Measurements from ENCODE around the gene ZBTB39. TPM values are rescaled to one million over a fixed set of nuclear protein-coding genes. Genes with fewer than 3 reads are reported as not detected.
"Not testable (repeated sequence)": the region's sequence is repeated elsewhere in the genome, so short reads cannot be mapped to it uniquely, and the experiment has no call there.

Gene ZBTB39
- total RNA-seq, 1 experiment from 2014 or later: 11.6 TPM

- no peak for DNase-seq
- no peaks in the 10 kb centered on the region for H3K36me3 ChIP-seq (replicated peaks; ENCODE audit: control insufficient read depth, insufficient read depth, low read length)
- no peak overlapping the region for H3K4me3 ChIP-seq (ENCODE audit: insufficient read depth, low read depth, low read length)
- H3K27me3 ChIP-seq (ENCODE audit: control insufficient read depth, insufficient read depth, low read length): no peaks in the 10 kb centered on the region
Measured at GRCh38 chr12:57018906-57019305, 12.6 kb upstream of the ZBTB39 start.

GRCh38 chr12:57018353-57018752 is 12.0 kb upstream of the ZBTB39 start:
- not testable (repeated sequence) for H3K36me3 ChIP-seq (replicated peaks; ENCODE audit: control insufficient read depth, insufficient read depth, low read length); H3K27me3 ChIP-seq (ENCODE audit: control insufficient read depth, insufficient read depth, low read length); DNase-seq; H3K4me3 ChIP-seq (ENCODE audit: insufficient read depth, low read depth, low read length)

- no peak within 1 kb of the TSS for H3K4me3 ChIP-seq (ENCODE audit: insufficient read depth, low read depth, low read length)
Measured at GRCh38 chr12:57016348-57016747, 10.0 kb upstream of the ZBTB39 start, which contains the start of gene TAC3. Gene TAC3, minus strand, starts transcription at chr12:57016529. Its CDS starts 732 bp downstream, at chr12:57015797.

GRCh38 chr12:57012600-57013465 is 6.5 kb upstream of the ZBTB39 start:
- Histone ChIP-seq H3K4me3 (ENCODE audit: insufficient read depth, low read depth, low read length) (no peak overlapping the region), H3K27me3 (ENCODE audit: control insufficient read depth, insufficient read depth, low read length) (no peaks in the 10 kb centered on the region), H3K36me3 (replicated peaks; ENCODE audit: control insufficient read depth, insufficient read depth, low read length) (no peaks in the 10 kb centered on the region)
- DNase-seq: no peak

More at GRCh38 chr12:57016348-57016747, 10.0 kb upstream of the ZBTB39 start, which contains the start of gene TAC3:
- Histone ChIP-seq H3K36me3 (replicated peaks; ENCODE audit: control insufficient read depth, insufficient read depth, low read length) (no peaks in the 10 kb centered on the region), H3K27me3 (ENCODE audit: control insufficient read depth, insufficient read depth, low read length) (no peaks in the 10 kb centered on the region)
- DNase-seq: peak; percentile 77

GRCh38 chr12:57011438-57012424 is 5.4 kb upstream of the ZBTB39 start:
- Histone ChIP-seq H3K4me3 (ENCODE audit: insufficient read depth, low read depth, low read length) (no peak overlapping the region), H3K27me3 (ENCODE audit: control insufficient read depth, insufficient read depth, low read length) (no peaks in the 10 kb centered on the region), H3K36me3 (replicated peaks; ENCODE audit: control insufficient read depth, insufficient read depth, low read length) (no peaks in the 10 kb centered on the region)
- DNase-seq: no peak

GRCh38 chr12:57010627-57011247 is 4.4 kb upstream of the ZBTB39 start:
- H3K4me3 ChIP-seq (ENCODE audit: insufficient read depth, low read depth, low read length): no peak overlapping the region
- no peak for DNase-seq
- H3K27me3 ChIP-seq (ENCODE audit: control insufficient read depth, insufficient read depth, low read length): no peaks in the 10 kb centered on the region
- no peaks in the 10 kb centered on the region for H3K36me3 ChIP-seq (replicated peaks; ENCODE audit: control insufficient read depth, insufficient read depth, low read length)

GRCh38 chr12:57009949-57010626 is 3.7 kb upstream of the ZBTB39 start:
- Histone ChIP-seq H3K4me3 (ENCODE audit: insufficient read depth, low read depth, low read length) (no peak overlapping the region), H3K27me3 (ENCODE audit: control insufficient read depth, insufficient read depth, low read length) (no peaks in the 10 kb centered on the region), H3K36me3 (replicated peaks; ENCODE audit: control insufficient read depth, insufficient read depth, low read length) (no peaks in the 10 kb centered on the region)
- DNase-seq: no peak

- H3K4me3 ChIP-seq (ENCODE audit: insufficient read depth, low read depth, low read length): no peak overlapping the region
- H3K36me3 ChIP-seq (replicated peaks; ENCODE audit: control insufficient read depth, insufficient read depth, low read length): peaks cover 13% of the 10 kb centered on the region
- H3K27me3 ChIP-seq (ENCODE audit: control insufficient read depth, insufficient read depth, low read length): no peaks in the 10 kb centered on the region
- peak; percentile 62 for DNase-seq
Measured at GRCh38 chr12:57008178-57008577, 1.8 kb upstream of the ZBTB39 start.

GRCh38 chr12:57006809-57007475 is 596 bp upstream of the ZBTB39 start:
- Histone ChIP-seq H3K36me3 (replicated peaks; ENCODE audit: control insufficient read depth, insufficient read depth, low read length) (peaks cover 24% of the 10 kb centered on the region), H3K4me3 (ENCODE audit: insufficient read depth, low read depth, low read length) (peak overlapping the region; percentile 7; the same call in 1 of the 2 replicates), H3K27me3 (ENCODE audit: control insufficient read depth, insufficient read depth, low read length) (no peaks in the 10 kb centered on the region)
- no peak for DNase-seq

- Histone ChIP-seq H3K36me3 (replicated peaks; ENCODE audit: control insufficient read depth, insufficient read depth, low read length) (peaks cover 30% of the 10 kb centered on the region), H3K4me3 (ENCODE audit: insufficient read depth, low read depth, low read length) (no peak overlapping the region), H3K27me3 (ENCODE audit: control insufficient read depth, insufficient read depth, low read length) (no peaks in the 10 kb centered on the region)
- DNase-seq: no peak
Measured at GRCh38 chr12:57004651-57005050, 1.7 kb downstream of the ZBTB39 start.

GRCh38 chr12:57003395-57003794 is 3.0 kb downstream of the ZBTB39 start:
- no peak for DNase-seq
- H3K4me3 ChIP-seq (ENCODE audit: insufficient read depth, low read depth, low read length): no peak overlapping the region
- no peaks in the 10 kb centered on the region for H3K27me3 ChIP-seq (ENCODE audit: control insufficient read depth, insufficient read depth, low read length)
- H3K36me3 ChIP-seq (replicated peaks; ENCODE audit: control insufficient read depth, insufficient read depth, low read length): peaks cover 30% of the 10 kb centered on the region

GRCh38 chr12:57001448-57001906 is 4.9 kb downstream of the ZBTB39 start:
- peak; percentile 91 for DNase-seq
- Histone ChIP-seq H3K36me3 (replicated peaks; ENCODE audit: control insufficient read depth, insufficient read depth, low read length) (peaks cover 32% of the 10 kb centered on the region), H3K4me3 (ENCODE audit: insufficient read depth, low read depth, low read length) (no peak overlapping the region), H3K27me3 (ENCODE audit: control insufficient read depth, insufficient read depth, low read length) (no peaks in the 10 kb centered on the region)

- H3K4me3 ChIP-seq (ENCODE audit: insufficient read depth, low read depth, low read length): no peak overlapping the region
Measured at GRCh38 chr12:57000393-57000792, 6.0 kb downstream of the ZBTB39 start.

More at GRCh38 chr12:57000393-57000792, 6.0 kb downstream of the ZBTB39 start:
- Histone ChIP-seq H3K36me3 (replicated peaks; ENCODE audit: control insufficient read depth, insufficient read depth, low read length) (peaks cover 32% of the 10 kb centered on the region), H3K27me3 (ENCODE audit: control insufficient read depth, insufficient read depth, low read length) (no peaks in the 10 kb centered on the region)
- no peak for DNase-seq

Measured in H7 (cell line).